Breast epithelium (tissue), 4 donors: Measurements from ENCODE around the gene NEMP1. TPM values are rescaled to one million over a fixed set of nuclear protein-coding genes. Genes with fewer than 3 reads are reported as not detected.
A peak's percentile ranks its signal among the peaks of the same experiment; 100 is the strongest.

Experiments
- DNase-seq, 2 donors: peaks; one replicate each; pipeline ENCODE4 v3.0.0-alpha.2; 2019; ENCODE audit warnings: low spot score in 2 of 2
- H3K27ac ChIP-seq, 2 donors: fragments of 200-600 bp; sonication (generic) in 1 of 2; one replicate each; pipeline ENCODE4 v1.5.1; 2016 to 2019; ENCODE audit warnings: mild to moderate bottlenecking in 1 of 2
- H3K27me3 ChIP-seq, 2 donors: fragments of 200-600 bp; sonication (generic) in 1 of 2; one replicate each; pipeline versions ENCODE4 v1.5.1 to v1.6.0; 2017 to 2019; ENCODE audit warnings: control low read depth in 1 of 2, mild to moderate bottlenecking in 1 of 2
- H3K36me3 ChIP-seq: fragments of 200-600 bp; one replicate; pipeline ENCODE4 v1.5.1; 2019
- H3K4me1 ChIP-seq, 2 donors: fragments of 200-600 bp; sonication (generic); one replicate each; pipeline ENCODE4 v1.5.1; 2016 to 2019; ENCODE audit warnings: control low read depth in 1 of 2
- H3K4me3 ChIP-seq, 3 donors: fragments of 200-600 bp; sonication (generic); 1 replicate in 2 of 3; 2 replicates in 1 of 3; pipeline ENCODE4 v1.5.1; 2016 to 2019; ENCODE audit warnings: mild to moderate bottlenecking in 3 of 3, moderate library complexity in 2 of 3
- H3K9me3 ChIP-seq, 2 donors: fragments of 200-600 bp; sonication (generic) in 1 of 2; one replicate each; pipeline ENCODE4 v1.5.1; 2016 to 2019; ENCODE audit warnings: control low read depth in 1 of 2
- CTCF ChIP-seq, 3 donors: fragments of 450-650 bp; IDR thresholded peaks; one replicate each; pipeline ENCODE4 v1.5.1; 2016 to 2017; ENCODE audit warnings: antibody characterized with exemption in 3 of 3, mild to moderate bottlenecking in 3 of 3, moderate library complexity in 3 of 3
- POLR2A ChIP-seq: fragments of 450-650 bp; IDR thresholded peaks from one replicate; pipeline ENCODE4 v1.6.1; 2016; ENCODE audit warnings: antibody characterized with exemption, mild to moderate bottlenecking, moderate library complexity
- POLR2AphosphoS5 ChIP-seq, 3 donors: sonication (generic); formaldehyde crosslinking; IDR thresholded peaks; one replicate each; pipeline ENCODE4 v1.6.1; 2017; ENCODE audit warnings: antibody characterized with exemption in 3 of 3
- intact Hi-C: fragments of 100-400 bp; cut with DNase I; formaldehyde crosslinking; loops from one replicate; pipeline ENCODE4 v1.15.1; 2023; ENCODE audit warnings: low total_unique reads
- total RNA-seq, 3 donors: library from RNA; depleted of rRNA; stranded (reverse); fragments of >200 nt; gene quantifications; one replicate each; pipeline ENCODE4 v1.1.0, GENCODE V29; 2016

Gene NEMP1
- total RNA-seq, 3 donors from 2014 or later: 6.9 to 13.3 (median 10.9) TPM

GRCh38 chr12:57118711-57119271, 40.2 kb upstream of the NEMP1 start:
- TF ChIP-seq POLR2AphosphoS5 (IDR thresholded peaks at IDR 0.05) (no peak), POLR2A (no peak), CTCF (IDR thresholded peaks at IDR 0.05) (no peak)
- no peaks in the 10 kb centered on the region for H3K36me3 ChIP-seq
- H3K9me3 ChIP-seq: no peaks in the 10 kb centered on the region
- intact Hi-C loops: no loop called here
- no peaks in the 10 kb centered on the region for H3K27me3 ChIP-seq
- H3K4me1 ChIP-seq: no peaks in the 10 kb centered on the region
- H3K4me3 ChIP-seq: no peak overlapping the region
- H3K27ac ChIP-seq: peak overlapping the region in 1 of 2 donors; percentile 4
- DNase-seq: no peak

DNA sequence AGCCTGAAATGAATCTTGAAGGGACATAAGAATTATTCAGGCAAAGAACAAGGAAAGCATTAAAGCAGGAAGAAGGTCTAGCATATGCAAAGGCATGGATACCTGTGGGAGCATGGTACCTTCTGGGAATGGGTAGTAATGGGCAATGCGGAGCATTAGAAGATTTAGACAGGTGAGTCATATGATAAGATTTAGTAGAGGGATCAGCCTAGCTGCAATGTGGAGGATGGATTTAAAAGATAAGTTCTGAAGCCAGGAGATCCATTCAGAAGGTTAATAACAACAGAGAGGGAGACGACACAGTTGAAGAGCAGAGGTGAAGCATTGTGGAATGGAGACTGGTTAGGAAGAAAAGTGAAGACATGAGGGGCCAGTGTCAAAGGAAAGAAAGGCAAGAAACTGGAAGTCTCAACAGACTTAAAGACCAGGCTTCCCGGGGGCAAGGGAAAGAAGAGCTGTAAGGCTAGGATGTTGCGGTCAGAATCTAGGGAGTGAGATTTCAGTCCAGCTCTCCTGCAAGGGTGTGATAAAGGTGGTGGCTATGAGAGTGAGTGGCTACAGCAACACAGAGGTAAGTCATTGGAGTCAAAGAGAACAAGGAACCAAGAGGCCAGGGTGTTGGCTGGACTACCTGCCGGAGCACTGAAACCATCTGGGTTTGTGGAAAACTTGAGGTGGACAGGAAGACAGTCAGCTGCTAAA, 38.1 kb upstream of the NEMP1 start:
- H3K4me3 ChIP-seq: no peak overlapping the region
- H3K36me3 ChIP-seq: no peaks in the 10 kb centered on the region
- no peaks in the 10 kb centered on the region for H3K9me3 ChIP-seq

GRCh38 chr12:57112492-57113294, 34.1 kb upstream of the NEMP1 start:
- no peaks in the 10 kb centered on the region for H3K4me1 ChIP-seq
- no peaks in the 10 kb centered on the region for H3K36me3 ChIP-seq
- peak overlapping the region; percentile 96 to 100 for H3K27ac ChIP-seq
- no peak for DNase-seq
- H3K9me3 ChIP-seq: no peaks in the 10 kb centered on the region
- H3K4me3 ChIP-seq: peak overlapping the region; percentile 65 to 89 (median 85)
- no peaks in the 10 kb centered on the region for H3K27me3 ChIP-seq
- no peak for TF ChIP-seq CTCF (IDR thresholded peaks at IDR 0.05)
- intact Hi-C loops: loop anchor here (5.0 kb wide), 1 partner anchor 40 kb away; no protein-coding TSS in a partner anchor

More for the DNA sequence above, 38.1 kb upstream of the NEMP1 start:
- TF ChIP-seq POLR2A: no peak
- TF ChIP-seq CTCF (IDR thresholded peaks at IDR 0.05): no peak
- no peak for TF ChIP-seq POLR2AphosphoS5 (IDR thresholded peaks at IDR 0.05)
- no peaks in the 10 kb centered on the region for H3K4me1 ChIP-seq
- no peak overlapping the region for H3K27ac ChIP-seq
- DNase-seq: no peak
- intact Hi-C loops: no loop called here
- no peaks in the 10 kb centered on the region for H3K27me3 ChIP-seq

DNA sequence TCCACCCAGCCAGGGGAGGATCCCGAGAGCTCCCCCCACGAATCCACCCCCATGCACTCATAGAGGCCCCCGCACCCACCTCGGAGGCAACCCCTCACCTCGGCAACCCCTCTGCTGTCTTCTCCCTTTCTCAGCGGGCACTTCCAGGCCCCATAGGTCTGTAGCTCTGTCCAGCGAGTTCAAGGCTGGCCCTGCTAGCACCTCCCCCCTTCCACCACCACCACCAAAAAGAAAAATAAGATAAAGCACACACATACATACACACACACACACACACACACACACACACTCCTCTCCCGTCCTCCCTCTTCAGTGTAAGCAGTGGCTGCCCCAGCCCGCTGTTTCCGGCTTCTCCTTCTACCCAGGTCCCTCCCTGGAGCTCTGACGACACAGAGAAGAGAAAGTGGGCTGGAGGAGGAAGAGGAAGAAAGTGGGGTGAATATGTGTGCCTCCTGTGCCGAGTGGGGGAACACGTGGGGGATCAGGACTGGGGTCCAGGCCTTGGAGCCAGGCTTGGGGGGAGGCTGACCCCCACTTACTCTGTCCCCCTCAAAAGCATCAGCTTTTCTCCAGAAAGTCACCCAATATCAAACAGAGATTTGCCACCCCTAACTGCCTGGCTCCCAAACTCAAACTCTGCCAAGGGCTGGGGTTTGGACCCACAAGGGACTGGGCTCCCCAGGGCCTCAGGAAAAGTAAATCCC, 32.6 kb upstream of the NEMP1 start, which contains the start of gene STAT6:
Gene STAT6 (minus strand): TSS at position 332 of the 704 bp plus-strand sequence. CDS start 3,084 bp downstream, outside the sequence.
- H3K4me3 ChIP-seq: peak within 1 kb of the TSS; percentile 65 to 89 (median 85)
- peak; percentile 79 to 86 for DNase-seq

More for the DNA sequence above, 32.6 kb upstream of the NEMP1 start, which contains the start of gene STAT6:
- Histone ChIP-seq H3K9me3 (no peaks in the 10 kb centered on the region), H3K4me1 (no peaks in the 10 kb centered on the region), H3K27me3 (no peaks in the 10 kb centered on the region), H3K27ac (peak within 1 kb of the TSS; percentile 96 to 100), H3K36me3 (no peaks in the 10 kb centered on the region)
- intact Hi-C loops: loop anchor here (5.0 kb wide), 1 partner anchor 39 kb away; no protein-coding TSS in a partner anchor
- TF ChIP-seq POLR2A: peak; percentile 51
- TF ChIP-seq POLR2AphosphoS5 (IDR thresholded peaks at IDR 0.05): no peak
- TF ChIP-seq CTCF (IDR thresholded peaks at IDR 0.05): peak in 2 of 3 donors; percentile 23 to 32
